ENCODE measurements around the gene TBC1D19. TPM values are rescaled to one million over a fixed set of nuclear protein-coding genes. Genes with fewer than 3 reads are reported as not detected.

Gene TBC1D19
- total and polyA plus RNA-seq, 2 of the 4 experiments (the other 2 are of a cell fraction): 9.9 to 17.6 TPM

DNA sequence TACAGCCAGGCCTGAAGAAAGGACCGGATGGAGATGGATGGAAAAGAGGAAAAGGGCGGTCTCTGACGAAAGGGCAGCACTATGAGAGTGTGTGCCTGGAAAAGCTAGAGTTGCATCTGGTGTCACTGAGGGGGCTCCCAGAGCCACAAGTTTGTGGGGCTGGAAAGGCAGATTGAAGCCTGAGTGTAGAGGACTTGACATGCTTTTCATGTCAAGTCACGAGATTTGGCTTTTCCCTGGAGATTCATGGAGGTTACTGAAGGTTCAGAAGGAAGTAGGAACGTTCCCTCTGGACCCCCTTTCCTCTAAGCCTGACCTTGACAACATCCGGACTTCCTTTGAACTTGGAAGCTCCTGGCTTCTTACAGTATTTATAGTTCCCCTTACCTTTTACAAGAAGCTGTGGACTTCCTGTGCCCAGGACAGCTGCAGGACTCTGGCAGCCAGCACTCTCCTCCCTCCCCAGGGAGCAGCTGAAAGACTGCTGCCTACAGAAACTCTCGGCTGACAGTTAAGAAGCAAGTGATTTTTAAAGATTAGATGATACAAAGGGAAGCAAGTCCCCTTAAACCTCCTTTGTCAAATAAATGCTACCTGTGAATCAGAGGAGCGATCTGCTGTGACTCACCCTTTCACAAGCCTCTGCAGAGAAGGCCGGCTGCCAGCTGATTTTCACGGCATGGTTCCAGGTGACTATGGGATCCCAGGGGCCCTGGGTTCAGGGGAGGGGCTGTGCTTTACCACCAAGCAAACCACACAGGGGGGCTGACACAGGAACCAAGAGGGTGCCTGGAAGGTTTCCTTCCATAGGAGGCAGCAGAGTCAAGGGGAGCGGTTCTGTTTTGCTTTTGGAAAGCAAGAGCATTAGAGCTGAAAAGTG lies 203.8 kb downstream of the TBC1D19 start:
- WGBS, 2 experiments (ENCODE audit: extremely low coverage in 2 of 2, insufficient read length in 1 of 2): 94% methylated on average over 2 of the region's 11 CpGs; no CpG with 5 or more reads in 1 of the 2 experiments
- no peak overlapping the region for H2AK5ac ChIP-seq (ENCODE audit: low read depth, low read length)
- CTCF ChIA-PET: interaction anchor here (0.9 kb wide), 1 partner anchor 20 kb away, joined by 3 read pairs; no protein-coding TSS in a partner anchor
- peak overlapping the region; percentile 10; the same call in 1 of the 2 replicates for H2BK120ac ChIP-seq (ENCODE audit: low read depth, low read length)
- H2BK5ac ChIP-seq (ENCODE audit: low read depth, low read length, poor library complexity, severe bottlenecking): no peak overlapping the region
- no peak overlapping the region; the same call in 1 of the 2 replicates for H2BK20ac ChIP-seq (ENCODE audit: low read depth, low read length)
- H3K9me3 ChIP-seq (ENCODE audit: control insufficient read depth, insufficient read depth, low read length): no peaks in the 10 kb centered on the region
- H4K8ac ChIP-seq (ENCODE audit: low read depth in 2 of 2, low read length in 2 of 2): no peak overlapping the region
- H3K23ac ChIP-seq (ENCODE audit: low read depth, low read length): peak overlapping the region; percentile 17
- H2BK15ac ChIP-seq (ENCODE audit: low read depth, low read length): no peak overlapping the region
- H4K5ac ChIP-seq (ENCODE audit: low read depth, low read length): no peak overlapping the region
- H3K14ac ChIP-seq (replicated peaks; ENCODE audit: low read depth, low read length): 0 out of 2 replicates have a peak overlapping the region, but pooled peaks have one; percentile 1
- H3K79me1 ChIP-seq (ENCODE audit: low read depth in 1 of 2, low read length in 2 of 2): no peaks in the 10 kb centered on the region
- dilution Hi-C loops (cut with HindIII; ENCODE audit: low sequenced_read_pairs, unreplicated experiment): no loop called here
- no peak overlapping the region for H3K4me3 ChIP-seq (ENCODE audit: insufficient read depth, low read depth, low read length)
- H3K27ac ChIP-seq (ENCODE audit: insufficient read depth, low read length): no peak overlapping the region
- H3K56ac ChIP-seq (ENCODE audit: extremely low read depth, insufficient read depth, low read length): no peak overlapping the region
- H4K91ac ChIP-seq (ENCODE audit: insufficient read depth, low read depth, low read length): peak overlapping the region; percentile 1; the same call in 1 of the 2 replicates
- POLR2A ChIA-PET (ENCODE audit: unreplicated experiment): no interaction called here
- no TSS peak for BruUV-seq (replicated peaks)
- H2AK9ac ChIP-seq (replicated peaks; ENCODE audit: low read depth, low read length, poor library complexity): peak overlapping the region; percentile 25
- ATAC-seq (ENCODE audit: low read depth) (peak; percentile 54), DNase-seq (peak; percentile 76)
- H3K4ac ChIP-seq (ENCODE audit: low read depth, low read length): peak overlapping the region; percentile 25
- no peak overlapping the region for H3K18ac ChIP-seq (ENCODE audit: low read depth, low read length)
- H3K27me3 ChIP-seq (ENCODE audit: control insufficient read depth, insufficient read depth, low read length): no peaks in the 10 kb centered on the region
- H3K4me1 ChIP-seq (ENCODE audit: control insufficient read depth, insufficient read depth, low read length): peaks cover 9% of the 10 kb centered on the region
- in situ Hi-C loops (cut with MboI; ENCODE audit: low sequenced_read_pairs): no loop called here
- H3K9me1 ChIP-seq (ENCODE audit: insufficient read depth, low read length): peaks cover 6% of the 10 kb centered on the region
- intact Hi-C loops (cut with micrococcal nuclease): no loop called here
- no peak overlapping the region for H3K9ac ChIP-seq (ENCODE audit: low read depth, low read length)
- no peaks in the 10 kb centered on the region for H3K36me3 ChIP-seq (ENCODE audit: control insufficient read depth, insufficient read depth, low read length)
- peak overlapping the region; percentile 10; the same call in 1 of the 2 replicates for H3K4me2 ChIP-seq (ENCODE audit: low read depth, low read length)
- no peaks in the 10 kb centered on the region for H4K20me1 ChIP-seq (ENCODE audit: insufficient read depth, low read length)
- peak overlapping the region; percentile 1 for H2AFZ ChIP-seq (replicated peaks; ENCODE audit: low read length, poor library complexity)
- no peak for TF ChIP-seq RFX5 (IDR thresholded peaks at IDR 0.05; ENCODE audit: low read depth, low read length)
- peak; percentile 35; the same call in 1 of the 2 replicates for TF ChIP-seq FOS (IDR thresholded peaks at IDR 0.05; ENCODE audit: low read depth, low read length)
- TF ChIP-seq, protein P1, sequence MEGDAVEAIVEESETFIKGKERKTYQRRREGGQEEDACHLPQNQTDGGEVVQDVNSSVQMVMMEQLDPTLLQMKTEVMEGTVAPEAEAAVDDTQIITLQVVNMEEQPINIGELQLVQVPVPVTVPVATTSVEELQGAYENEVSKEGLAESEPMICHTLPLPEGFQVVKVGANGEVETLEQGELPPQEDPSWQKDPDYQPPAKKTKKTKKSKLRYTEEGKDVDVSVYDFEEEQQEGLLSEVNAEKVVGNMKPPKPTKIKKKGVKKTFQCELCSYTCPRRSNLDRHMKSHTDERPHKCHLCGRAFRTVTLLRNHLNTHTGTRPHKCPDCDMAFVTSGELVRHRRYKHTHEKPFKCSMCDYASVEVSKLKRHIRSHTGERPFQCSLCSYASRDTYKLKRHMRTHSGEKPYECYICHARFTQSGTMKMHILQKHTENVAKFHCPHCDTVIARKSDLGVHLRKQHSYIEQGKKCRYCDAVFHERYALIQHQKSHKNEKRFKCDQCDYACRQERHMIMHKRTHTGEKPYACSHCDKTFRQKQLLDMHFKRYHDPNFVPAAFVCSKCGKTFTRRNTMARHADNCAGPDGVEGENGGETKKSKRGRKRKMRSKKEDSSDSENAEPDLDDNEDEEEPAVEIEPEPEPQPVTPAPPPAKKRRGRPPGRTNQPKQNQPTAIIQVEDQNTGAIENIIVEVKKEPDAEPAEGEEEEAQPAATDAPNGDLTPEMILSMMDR (conservative IDR thresholded peaks at IDR 0.05; ENCODE audit: low read depth, low read length): no peak
- no peak for TF ChIP-seq POLR2A (IDR thresholded peaks at IDR 0.05; ENCODE audit: low read depth, low read length)
- no peak for TF ChIP-seq CHD1 (IDR thresholded peaks at IDR 0.05; ENCODE audit: low read depth, low read length)
- TF ChIP-seq, protein P2, sequence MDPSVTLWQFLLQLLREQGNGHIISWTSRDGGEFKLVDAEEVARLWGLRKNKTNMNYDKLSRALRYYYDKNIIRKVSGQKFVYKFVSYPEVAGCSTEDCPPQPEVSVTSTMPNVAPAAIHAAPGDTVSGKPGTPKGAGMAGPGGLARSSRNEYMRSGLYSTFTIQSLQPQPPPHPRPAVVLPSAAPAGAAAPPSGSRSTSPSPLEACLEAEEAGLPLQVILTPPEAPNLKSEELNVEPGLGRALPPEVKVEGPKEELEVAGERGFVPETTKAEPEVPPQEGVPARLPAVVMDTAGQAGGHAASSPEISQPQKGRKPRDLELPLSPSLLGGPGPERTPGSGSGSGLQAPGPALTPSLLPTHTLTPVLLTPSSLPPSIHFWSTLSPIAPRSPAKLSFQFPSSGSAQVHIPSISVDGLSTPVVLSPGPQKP (IDR thresholded peaks at IDR 0.05; ENCODE audit: borderline replicate concordance, low read depth, low read length): no peak
- TF ChIP-seq MAFK (IDR thresholded peaks at IDR 0.05; ENCODE audit: low read depth, low read length): no peak
- TF ChIP-seq CEBPB (IDR thresholded peaks at IDR 0.05; ENCODE audit: low read depth, low read length): peak; percentile 30; the same call in 1 of the 2 replicates
- TF ChIP-seq SMC3 (IDR thresholded peaks at IDR 0.05; ENCODE audit: low read depth, low read length): no peak
- peak; percentile 31 for TF ChIP-seq RAD21 (IDR thresholded peaks at IDR 0.05; ENCODE audit: low read length)
- no peak for TF ChIP-seq BHLHE40 (IDR thresholded peaks at IDR 0.05; ENCODE audit: low read depth, low read length)
- TF ChIP-seq NFE2L2 (IDR thresholded peaks at IDR 0.05; ENCODE audit: low read depth, low read length): no peak
- TF ChIP-seq, protein P3, sequence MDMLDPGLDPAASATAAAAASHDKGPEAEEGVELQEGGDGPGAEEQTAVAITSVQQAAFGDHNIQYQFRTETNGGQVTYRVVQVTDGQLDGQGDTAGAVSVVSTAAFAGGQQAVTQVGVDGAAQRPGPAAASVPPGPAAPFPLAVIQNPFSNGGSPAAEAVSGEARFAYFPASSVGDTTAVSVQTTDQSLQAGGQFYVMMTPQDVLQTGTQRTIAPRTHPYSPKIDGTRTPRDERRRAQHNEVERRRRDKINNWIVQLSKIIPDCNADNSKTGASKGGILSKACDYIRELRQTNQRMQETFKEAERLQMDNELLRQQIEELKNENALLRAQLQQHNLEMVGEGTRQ (IDR thresholded peaks at IDR 0.05; ENCODE audit: low read depth, low read length): no peak
- no peak for TF ChIP-seq MXI1 (IDR thresholded peaks at IDR 0.05; ENCODE audit: borderline replicate concordance, low read depth, low read length)

Measured in IMR-90 (cell line).